DMS79 treated with DMSO at 0.1 percent for 48 hours (cell line): Measurements from ENCODE around the gene CDS2.

Experiments used
- DNase-seq: peaks from one replicate; lab custom pipeline; 2025; lab: John Stamatoyannopoulos, UW

CDS2 gene

DNA sequence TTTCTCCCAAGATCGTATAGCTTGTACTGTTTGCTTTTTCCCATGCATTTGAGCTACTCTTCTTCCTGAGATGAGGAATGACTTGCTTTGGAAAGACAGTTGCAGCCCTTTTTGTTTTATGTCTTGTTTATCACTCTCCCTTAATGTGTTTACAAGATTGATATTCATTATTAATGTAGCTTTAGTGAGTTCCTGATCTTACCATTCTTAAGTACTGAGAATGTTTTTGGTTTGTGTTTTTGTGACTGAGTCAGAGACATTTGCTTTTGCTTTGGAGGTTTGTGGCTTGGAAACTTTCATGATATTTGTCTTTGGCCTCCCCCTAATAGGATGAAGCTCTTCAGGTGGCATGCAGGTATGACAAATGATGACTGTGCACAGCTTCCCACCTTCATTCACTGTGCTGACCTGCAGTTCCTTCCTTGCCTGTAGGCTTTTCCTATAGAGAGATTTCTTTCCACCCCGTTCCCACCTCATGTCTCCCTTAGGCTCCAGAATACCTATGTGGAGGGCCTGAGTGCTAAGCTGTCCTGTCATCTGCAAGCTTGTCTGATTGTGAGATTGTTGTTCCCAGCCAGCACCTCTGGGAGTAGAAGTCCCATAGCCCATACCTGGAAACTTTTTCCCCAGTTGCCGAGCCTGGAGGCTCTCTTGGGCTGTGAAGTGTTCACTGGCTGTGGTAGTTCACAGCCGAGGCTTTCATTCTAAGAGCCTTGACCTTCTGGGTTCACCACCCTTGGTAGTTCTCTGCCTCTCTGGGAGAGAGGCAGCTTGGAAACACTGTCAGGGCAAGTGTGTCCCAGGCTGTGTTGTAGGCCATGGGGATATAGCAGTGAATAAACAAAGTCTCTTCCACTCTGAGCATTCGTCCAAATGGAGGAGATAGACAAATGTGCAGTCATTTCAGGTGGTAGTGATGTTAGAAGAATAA, 27.1 kb downstream of the CDS2 start:
- peak; percentile 30 for DNase-seq

DNA sequence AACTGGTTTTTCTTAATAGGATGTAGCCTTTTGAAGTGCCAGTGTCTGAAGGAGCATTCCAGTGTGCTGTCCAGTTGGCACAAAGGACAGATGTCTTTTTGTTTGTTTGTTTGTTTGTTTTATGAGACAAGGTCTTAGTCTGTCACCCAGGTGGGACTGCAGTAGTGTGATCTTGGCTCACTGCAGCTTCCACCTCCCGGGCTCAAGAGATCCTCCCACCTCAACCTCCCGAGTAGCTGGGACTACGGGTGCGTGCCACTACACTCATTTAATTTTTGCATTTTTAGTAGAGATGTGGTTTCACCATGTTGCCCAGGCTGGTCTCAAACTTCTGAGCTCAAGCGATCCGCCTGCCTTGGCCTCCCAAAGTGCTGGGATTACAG, 27.7 kb downstream of the CDS2 start:
- DNase-seq: no peak

DNA sequence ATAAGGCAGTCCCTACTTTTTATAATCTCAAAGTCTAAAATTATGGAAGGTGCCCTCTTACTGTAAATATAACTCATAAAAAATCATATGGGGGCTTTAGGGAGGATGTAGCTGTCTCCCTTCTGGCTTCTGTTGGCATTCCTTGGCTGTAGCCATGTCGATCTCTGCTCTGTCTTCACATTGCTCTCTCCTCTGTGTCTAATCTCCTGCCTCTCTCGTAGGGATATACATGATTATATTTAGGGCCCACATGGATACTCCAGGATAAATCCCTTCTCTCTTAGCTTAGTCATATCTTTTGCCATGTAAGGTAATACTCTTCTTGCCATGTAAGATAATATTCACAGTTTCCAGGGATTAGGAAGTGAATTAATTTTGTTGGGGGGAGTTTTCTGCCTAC, 28.6 kb downstream of the CDS2 start:
- DNase-seq: no peak

DNA sequence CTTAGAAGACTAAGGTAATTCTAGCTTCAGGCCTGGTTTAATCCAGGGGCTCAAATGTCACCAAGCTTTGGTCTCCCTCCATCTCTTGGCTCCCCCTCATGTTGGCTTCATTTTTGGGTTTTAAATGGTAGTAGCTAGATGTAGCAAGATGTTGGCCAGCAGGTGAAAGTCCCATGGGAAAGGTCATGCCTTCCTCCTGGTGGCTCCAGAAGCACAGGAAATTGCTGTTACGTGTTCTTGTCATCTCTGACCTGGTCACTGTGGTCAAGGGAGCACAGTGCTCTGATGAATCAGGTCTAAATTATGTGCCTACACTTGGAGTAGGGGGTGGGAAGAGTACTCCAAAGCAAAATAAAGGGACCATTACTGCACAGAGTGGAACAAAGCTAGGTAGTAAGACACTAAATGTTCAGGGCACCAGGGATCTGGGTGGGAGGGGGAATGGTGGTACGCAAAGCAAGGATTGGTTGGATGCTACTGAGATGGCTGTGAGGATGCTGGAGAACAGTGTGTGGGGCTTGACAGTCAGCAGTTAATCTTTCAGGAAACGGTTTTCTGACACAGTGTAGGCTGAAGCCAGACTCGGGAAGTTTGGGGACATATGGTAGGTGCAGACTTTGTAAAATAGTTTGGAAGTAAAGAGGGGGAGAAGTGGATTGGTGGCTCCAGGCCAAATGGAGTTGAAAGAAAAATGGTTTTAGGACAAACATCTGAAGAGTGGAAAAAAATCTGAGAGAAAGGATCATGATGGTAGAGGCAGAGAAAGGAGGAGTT, 30.1 kb downstream of the CDS2 start:
- DNase-seq: no peak

DNA sequence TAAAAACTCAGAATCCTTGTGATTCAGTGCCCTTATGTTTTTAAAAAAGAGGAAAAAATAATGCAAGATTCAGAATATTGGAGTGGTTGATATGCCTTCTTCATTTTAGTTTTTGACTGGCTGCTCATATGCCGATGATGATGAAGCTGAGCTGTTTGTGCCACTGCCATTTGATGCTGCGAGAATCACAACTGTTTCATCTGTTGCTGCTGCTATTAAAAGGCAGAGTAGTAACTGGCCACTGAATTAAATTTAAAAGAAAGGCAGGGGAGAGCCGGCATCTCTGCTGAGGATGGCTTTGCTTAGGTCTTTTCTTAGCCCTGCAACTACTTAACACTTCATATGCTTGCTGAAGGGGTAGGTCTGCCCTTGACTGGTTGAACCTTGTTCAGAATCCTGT, 33.1 kb downstream of the CDS2 start:
- no peak for DNase-seq

DNA sequence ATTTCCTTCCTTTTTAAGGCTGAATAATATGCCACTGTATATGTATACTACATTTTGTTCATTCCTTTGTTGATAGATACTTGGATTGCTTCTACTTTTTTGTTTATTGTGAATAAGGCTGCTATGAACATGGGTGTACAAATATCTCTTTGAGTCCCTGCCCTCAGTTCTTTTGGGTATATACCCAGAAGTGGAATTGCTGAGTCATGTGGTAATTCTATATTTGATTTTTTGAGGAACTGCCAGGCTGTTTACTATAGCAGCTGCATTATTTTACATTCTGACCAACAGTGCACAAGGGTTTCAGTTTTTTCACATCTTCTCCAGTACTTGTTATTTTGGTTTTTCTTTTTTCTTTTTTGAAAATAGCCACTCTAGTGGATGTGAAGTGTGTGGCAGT, 34.1 kb downstream of the CDS2 start:
- no peak for DNase-seq

DNA sequence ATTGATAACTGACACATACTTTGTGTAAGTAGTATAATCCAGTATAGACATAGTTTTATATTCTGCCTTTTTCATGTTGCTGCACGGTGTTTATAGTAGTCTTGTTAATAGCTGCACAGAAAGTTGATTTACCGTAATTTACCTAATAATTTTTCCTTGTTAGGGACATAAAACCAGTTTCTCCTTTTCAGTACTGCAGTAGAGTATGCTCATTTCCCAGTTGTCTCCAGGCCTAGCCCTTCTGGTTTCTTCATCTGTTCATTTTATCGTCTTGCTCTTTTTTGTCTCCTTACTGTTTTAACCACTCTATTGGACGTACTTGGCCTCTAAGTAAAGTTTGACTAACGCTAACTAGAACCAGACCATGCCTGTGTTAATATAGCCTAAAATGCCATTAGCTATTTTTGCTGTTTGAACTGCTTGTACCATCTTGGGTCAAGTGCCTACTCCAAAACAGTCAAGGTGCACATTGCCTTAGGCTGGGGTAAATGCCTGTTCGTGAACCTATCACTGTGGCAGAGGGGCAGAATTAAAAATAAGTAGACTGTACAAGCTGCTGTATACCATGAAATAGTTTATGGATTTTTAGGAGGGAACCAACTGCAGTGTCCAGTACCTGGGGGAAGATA, 34.8 kb downstream of the CDS2 start:
- no peak for DNase-seq

DNA sequence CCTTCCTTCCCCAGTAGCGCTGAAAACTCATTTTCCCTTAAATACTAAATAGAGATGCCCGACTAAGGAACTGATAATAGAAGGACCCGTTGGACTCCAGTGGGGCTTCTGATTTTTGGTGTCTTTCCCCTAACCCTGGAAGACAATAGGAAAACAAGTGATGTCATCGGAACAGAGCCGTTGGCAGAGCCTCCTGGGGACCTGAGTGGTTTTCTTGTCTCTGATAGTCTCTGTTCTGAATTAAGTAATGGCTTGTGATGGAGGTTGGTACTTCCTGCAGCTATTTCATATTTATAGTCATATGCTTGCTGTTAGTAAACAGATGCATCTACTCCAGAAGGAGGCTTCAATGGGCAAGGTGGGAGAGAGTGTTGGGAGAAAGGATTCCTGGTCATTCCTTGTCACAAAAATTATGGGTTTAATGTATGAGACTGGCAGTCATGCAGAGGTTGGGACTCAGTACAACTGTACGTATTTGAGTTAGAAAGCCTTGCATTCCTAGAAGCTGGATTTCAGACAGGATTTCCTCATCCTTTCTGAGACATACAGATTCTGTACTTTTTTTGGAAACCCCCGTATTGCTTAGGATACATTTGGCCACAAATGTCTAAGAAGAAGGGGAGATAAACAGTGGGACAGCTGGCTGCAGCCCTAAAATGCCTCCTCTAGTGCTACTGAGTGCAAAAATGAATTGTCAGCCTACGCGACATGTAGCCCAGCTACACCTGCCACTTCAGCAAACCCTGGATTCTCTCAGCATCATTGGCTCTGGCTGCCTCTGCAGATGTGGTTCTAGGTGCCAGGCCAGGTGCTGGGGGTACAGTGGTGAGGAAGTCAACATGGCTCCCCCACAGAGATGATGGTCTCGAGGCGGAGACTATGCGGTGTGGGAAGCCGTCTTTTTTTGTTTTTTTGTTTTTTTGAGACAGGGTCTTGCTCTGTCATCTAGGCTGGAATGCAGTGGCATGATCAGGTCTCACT, 38.1 kb downstream of the CDS2 start:
- no peak for DNase-seq

DNA sequence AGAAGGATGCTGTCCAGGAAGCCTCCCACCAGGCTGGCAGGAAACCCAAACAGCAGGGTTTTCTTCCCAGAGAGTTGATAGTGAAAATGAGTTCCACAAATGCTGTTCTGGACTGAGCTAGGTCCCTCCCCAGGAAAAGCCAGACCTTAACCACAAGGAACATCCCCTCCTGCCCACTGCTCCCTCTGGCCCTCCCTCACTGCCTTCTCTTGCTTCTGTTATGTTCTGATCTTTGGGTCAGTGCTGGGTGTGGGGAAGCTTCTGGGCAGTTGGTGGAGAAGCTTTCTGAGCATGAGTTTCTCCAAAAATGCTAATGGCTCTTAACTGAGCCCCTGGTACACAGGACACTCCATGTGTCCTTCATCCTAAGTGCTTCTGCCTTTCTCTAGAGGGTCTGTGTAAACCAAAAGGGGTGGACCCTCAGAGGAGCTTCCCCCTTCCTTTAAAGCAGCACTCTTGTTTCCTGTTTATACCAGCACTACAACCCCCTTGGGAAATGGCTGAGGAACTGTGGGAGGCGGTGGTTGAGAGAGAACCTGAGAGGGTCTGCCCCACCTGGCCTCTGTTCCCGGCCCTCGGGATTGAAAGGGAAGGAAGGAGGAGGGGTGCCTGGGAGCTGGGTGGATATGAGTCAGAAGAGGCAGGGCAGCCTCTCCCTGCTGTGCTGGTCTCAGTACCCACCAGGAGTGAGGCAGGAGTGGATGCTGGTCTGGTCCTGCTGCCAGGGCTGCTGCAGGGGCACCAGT, 42.0 kb downstream of the CDS2 start:
- peak; percentile 88 for DNase-seq

DNA sequence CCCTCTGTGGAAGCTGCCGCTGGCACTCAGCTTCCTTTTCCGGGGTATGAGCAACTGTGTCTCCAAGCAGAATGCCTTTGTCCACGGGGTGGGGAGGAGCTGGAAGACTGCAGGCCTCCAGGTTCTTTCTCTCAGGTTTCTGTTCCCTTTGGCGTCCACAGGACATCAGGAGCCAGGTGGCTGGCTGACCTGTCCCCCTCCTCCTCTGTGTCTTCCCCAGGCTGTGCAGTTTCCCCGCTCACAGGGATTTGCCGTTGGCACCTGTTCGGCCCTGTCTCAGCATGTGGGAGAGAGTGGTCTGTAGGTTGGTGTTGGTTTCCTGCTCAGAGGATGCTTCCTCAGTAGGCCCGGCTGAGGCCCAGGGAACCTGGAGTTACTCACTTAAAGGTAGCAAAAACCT, 43.5 kb downstream of the CDS2 start:
- no peak for DNase-seq

DNA sequence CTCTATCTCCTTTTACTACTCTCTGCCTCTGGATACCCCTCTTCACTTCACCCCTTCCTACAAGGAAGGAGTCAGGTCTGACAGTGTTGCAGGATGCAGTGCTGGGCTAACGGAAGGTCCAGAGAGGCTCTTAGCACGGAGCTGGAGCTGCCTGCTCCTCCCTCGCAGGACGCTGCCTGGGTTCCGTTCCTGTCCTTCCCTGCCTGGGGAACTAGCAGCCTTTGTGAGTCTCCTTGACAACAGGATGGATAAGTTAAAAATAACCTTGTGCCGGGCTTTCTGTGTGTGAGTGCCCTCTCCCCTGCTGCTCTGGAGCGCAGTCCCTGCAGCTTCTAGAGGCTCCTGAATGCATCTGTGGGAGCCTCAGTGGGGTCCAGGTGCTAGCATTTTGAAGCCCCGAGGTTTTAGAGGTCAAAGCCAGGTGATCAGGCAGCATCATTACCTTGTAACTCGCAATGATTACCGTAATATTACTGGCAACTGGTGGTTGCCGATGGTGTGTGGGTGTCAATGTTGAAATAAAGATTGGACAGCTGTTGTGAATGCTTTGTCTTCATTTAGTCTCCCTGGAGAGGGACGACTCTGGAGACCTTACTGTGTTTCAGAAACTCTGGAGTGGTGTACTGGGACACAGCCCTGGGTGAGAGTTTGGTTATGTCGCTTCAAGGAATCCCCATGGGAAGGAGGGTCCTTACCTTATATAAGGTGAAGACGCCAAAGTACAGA, 44.4 kb downstream of the CDS2 start:
- DNase-seq: no peak

DNA sequence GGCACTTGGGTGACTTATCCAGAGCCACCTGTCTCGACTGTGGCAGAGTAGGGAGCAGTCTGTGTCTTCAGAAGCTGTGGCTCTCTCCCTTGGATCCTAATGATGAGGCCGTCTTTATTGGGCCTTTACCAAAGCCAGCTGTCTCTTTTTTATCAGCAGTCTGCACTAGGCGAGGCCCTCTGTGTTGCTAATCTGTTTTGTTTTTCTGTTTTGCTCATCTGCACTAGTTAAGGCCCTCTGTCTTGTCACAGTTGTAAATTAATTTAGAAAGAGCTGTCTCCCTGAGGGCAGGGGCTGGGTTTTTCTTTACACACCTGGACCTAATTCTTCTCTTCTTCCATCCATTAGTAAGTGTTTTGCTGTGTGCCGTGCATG, 45.0 kb downstream of the CDS2 start:
- no peak for DNase-seq

DNA sequence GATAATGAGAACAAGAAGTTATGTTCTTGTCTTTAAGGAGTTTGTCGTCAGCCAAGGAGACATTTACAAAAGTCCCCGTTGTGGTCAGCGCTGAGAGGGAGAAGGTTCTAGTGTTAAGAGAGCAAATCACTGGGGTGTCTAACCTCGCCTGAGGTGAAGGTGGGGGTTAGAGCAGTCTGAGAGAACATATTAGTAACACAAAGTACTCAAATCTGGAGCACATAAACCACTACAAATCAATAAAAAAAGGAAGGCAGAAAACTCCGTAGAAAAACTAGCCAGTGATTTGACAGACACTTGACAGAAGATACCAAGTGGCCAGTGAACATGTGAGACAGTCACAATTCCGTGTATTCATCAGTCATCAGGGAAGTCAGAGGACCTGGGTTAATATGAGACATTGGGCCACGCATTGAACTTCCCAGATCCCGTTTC, 45.4 kb downstream of the CDS2 start:
- no peak for DNase-seq

DNA sequence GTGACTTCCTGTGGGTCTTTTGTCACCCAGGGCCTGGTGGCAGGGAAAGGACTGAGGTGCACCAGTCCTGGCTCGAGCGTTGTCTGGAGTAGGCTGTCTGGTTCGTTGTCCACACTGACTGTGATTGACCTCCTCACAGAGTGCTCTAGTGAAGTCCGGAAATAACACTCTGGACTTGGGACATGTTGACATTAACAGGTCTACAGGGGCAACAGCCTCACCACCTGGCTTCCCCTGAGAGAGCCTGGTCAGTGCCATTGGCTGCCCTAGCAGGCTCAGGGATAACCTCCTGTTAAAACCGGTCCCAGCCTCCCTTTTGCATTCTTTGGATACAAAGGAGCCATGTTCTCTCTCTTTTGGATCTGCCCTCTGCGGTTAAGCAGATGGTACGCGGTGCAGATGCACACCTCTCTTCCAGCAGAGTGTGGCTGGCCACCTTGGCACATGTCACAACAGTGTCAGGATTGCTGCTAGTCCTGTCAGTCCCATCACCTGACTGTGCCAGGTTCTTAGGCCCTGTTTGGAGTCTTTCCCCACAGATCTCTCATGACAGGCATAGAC, 46.2 kb downstream of the CDS2 start:
- no peak for DNase-seq

DNA sequence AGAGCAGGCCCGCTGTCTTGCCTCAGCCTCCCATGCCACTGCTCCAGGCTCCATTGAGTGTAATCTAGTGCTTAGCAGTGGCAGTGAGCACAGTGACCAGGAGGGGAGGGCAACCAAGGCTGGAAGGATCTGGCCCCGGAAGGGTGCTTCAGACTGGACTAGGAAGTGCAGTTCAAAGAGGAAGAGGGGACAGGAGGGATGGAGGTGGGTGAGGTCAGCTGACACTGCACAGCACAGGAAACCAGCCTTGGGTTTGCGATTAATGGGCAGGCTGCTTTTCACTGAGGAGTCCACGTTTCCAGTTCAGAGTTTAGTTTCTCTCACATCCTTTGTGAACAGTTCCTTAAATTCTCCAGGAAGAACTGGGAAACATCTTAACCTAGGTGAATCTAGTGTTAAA, 46.9 kb downstream of the CDS2 start:
- no peak for DNase-seq

DNA sequence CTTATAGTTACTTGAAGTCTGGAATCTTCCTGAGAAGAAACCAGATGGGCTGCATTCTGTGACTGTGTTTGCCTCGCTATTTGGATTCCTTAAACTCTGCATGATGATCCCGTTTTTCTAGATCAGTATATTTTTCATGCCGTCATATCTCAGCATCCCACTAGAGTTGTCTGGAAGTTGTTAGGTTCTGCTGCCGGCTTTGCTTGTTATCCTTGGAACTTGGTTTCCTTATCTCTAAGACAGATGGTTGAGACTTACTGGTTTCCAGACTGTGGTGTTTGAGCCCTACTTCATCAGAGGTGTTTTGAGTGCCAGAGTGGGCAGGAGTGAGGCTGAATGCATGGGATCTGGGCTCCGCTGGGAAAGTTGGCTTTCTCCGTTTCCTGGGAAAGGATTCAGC, 50.3 kb downstream of the CDS2 start:
- no peak for DNase-seq

DNA sequence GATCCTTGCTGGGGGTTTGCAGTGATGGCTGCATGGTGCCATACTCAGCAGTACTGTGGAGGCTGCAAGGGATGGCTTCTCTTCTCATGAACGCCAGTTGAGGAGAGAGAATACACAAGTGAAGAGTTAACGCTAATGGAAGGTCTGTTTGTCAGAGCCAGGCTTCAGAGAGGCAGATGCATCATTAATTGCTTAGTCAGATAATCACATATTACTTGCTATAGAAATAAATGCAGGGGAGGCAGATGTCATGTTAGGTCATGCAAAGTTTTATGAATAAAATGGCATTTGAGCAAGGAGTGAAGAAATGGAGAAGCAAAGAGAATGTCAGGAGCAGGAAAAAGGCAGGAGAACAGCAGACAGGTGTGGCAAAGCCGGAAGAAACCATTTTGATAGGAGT, 51.2 kb downstream of the CDS2 start:
- DNase-seq: no peak

DNA sequence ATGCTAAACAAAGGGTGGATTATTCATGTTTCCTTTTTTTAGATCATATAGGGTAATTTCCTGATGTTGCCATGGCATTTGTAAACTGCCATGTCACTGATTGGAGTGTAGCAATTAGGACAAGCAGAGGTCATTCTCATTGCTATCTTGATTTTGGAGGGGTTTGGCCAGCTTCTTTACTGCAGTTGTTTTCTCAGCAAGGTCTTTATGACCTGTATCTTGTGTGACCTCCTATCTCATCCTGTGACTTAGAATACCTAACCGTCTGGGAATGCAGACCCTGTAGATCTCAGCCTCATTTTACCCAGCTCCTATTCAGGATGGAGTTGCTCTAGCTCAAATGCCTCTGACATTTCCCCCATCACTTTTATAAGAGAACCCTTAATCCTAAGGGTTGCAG, 53.6 kb downstream of the CDS2 start:
- no peak for DNase-seq

DNA sequence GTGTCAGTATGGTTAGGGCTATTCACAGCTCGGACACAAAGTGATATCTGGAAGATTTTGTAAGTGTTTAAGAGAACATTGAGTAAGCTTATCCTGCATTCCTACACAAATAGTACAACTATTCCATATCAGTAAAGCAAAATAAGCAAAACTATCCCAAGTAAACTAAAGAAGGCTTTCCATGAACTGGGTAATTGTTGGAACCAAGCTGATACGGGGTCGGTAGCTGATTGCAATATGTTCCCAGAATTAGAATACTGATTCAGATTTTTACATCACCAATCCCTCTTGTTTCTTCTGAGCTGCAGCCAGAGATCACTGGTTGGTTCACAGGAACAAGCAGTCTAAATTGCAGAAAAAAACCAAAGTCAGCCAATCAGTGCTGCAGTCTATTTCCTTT, 54.1 kb downstream of the CDS2 start:
- DNase-seq: no peak

DNA sequence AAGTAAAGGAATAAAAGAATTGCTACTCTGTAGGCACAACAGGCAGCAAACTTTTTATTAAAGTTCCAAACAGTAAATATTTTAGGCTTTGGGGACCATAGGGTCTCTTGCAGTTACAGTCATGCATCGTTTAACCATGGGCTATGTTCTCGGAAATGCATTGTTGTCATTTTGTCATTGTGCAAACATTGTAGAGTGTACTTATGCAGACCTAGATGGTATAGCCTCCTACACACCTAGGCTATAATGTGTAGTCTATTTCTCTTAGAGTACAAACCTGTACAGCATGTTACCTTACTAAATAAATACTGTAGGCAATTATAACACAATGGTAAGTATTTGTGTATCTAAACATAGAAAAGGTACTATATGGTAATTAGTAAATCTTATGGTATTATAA, 54.7 kb downstream of the CDS2 start:
- no peak for DNase-seq
